Pancreas (tissue), 10 donors: ENCODE measurements around the gene DHRSX. TPM values are rescaled to one million over a fixed set of nuclear protein-coding genes. Genes with fewer than 3 reads are reported as not detected.

Source experiments
- ATAC-seq, 4 donors: fragments of 200-7000 bp; cut with Tn5 transposase; one replicate each; pipeline versions ENCODE4 v1.8.0 to v1.9.1; 2020; ENCODE audit warnings: mild to moderate bottlenecking in 4 of 4, moderate library complexity in 4 of 4
- DNase-seq, 6 donors: peaks; one replicate each; pipeline ENCODE4 v3.0.0-alpha.2; 2020
- FAIRE-seq: peaks from 2 replicates; lab custom pipeline; 2012; peaks lifted over from hg19 to GRCh38; lab: Jason Lieb, UNC
- H3K27ac ChIP-seq, 4 donors: fragments of 200-600 bp; sonication (generic); 1 replicate in 3 of 4; 2 replicates in 1 of 4; pipeline versions ENCODE4 v1.5.0 to v1.8.0; 2020
- H3K27me3 ChIP-seq, 4 donors: fragments of 200-600 bp; one replicate each; pipeline ENCODE4 v1.8.0; 2021
- H3K36me3 ChIP-seq, 3 donors: fragments of 200-600 bp; sonication (generic) in 1 of 3; one replicate each; pipeline versions ENCODE4 v1.5.0 to v1.8.0; 2020 to 2021
- H3K4me1 ChIP-seq, 3 donors: fragments of 200-600 bp; one replicate each; pipeline ENCODE4 v1.8.0; 2021
- H3K4me3 ChIP-seq, 4 donors: fragments of 200-600 bp; sonication (generic) in 2 of 4; one replicate each; pipeline versions ENCODE4 v1.5.0 to v1.8.0; 2020 to 2021
- H3K9me3 ChIP-seq, 4 donors: fragments of 200-600 bp; one replicate each; pipeline ENCODE4 v1.8.0; 2021
- WGBS, 2 donors: extraction: QIAGEN DNeasy Blood & Tissue Kit; methylation state at CpG; one replicate each; pipeline ENCODE4 v1.1.7; 2013; 5-methylcytosine and 5-hydroxymethylcytosine counted together
- intact Hi-C, 3 donors: fragments of 100-400 bp; cut with DNase I; formaldehyde crosslinking; loops; one replicate each; pipeline versions ENCODE4 v1.11.1 to v1.14.2; 2022
- polyA plus RNA-seq, 2 donors: library from polyadenylated mRNA; stranded (reverse); fragments of 200-250 nt; gene quantifications; one replicate each; pipeline ENCODE4 v1.2.3, GENCODE V29; 2013
- total RNA-seq, 6 donors: library from RNA; stranded (reverse); fragmentation: NEBNext Ultra II Directional in 4 of 6; extraction: Animal tissue kit (Norgen Biotek cat#: 25700) in 4 of 6; gene quantifications; one replicate each; pipeline versions ENCODE4 v1.2.1 to v1.2.4, GENCODE V29; 2021 to 2023
- TF ChIP-seq, protein P1 (sequence below), 4 donors: fragments of 200-600 bp; sonication (generic) in 3 of 4; IDR thresholded peaks; one replicate each; pipeline versions ENCODE4 v1.5.0 to v1.8.0; 2021; ENCODE audit warnings: antibody characterized with exemption in 4 of 4
- donor health status: healthy with polysubstance abuse.
- donor health status: DM: no; HTN: no; CAD: no; lungs with moderate emphysema.
- donor health status: DM: no; HTN: no; CAD: no.
- donor health status: control.
- donor health status: control.
- donor health status: Bipolar disorder and iron deficiency.
- donor health status: DM: yes; HTN: yes; CAD: no.
- donor health status: DM: no; HTN: no; CAD: no.
- donor health status: DM: no; HTN: no; CAD: no.
- donor health status: DM: yes; HTN: yes; CAD: no.

The DHRSX gene
- total and polyA plus RNA-seq, 8 donors, result 8.1 to 26.5 (median 17.2) TPM

DNA sequence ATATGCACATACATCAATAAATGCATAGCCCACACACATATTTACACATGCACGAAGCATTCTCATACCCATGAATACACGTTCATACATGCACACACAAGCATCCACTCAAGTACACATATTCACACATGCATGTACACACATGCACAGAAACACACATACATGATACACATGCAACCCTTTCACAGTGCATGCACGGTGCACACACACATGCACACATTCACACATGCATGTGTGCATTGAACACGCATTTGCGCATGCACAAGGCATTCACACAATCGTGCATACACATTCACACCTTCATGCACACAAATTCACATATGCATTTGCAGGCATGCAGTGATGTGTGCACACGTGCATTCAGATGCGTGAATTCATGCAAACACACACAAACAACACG is 324.5 kb downstream of the DHRSX start:
- TF ChIP-seq, protein P1, sequence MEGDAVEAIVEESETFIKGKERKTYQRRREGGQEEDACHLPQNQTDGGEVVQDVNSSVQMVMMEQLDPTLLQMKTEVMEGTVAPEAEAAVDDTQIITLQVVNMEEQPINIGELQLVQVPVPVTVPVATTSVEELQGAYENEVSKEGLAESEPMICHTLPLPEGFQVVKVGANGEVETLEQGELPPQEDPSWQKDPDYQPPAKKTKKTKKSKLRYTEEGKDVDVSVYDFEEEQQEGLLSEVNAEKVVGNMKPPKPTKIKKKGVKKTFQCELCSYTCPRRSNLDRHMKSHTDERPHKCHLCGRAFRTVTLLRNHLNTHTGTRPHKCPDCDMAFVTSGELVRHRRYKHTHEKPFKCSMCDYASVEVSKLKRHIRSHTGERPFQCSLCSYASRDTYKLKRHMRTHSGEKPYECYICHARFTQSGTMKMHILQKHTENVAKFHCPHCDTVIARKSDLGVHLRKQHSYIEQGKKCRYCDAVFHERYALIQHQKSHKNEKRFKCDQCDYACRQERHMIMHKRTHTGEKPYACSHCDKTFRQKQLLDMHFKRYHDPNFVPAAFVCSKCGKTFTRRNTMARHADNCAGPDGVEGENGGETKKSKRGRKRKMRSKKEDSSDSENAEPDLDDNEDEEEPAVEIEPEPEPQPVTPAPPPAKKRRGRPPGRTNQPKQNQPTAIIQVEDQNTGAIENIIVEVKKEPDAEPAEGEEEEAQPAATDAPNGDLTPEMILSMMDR (IDR thresholded peaks at IDR 0.05), result no peak
- ATAC-seq, result no peak
- no peaks in the 10 kb centered on the region for H3K27me3 ChIP-seq
- no peak for DNase-seq
- FAIRE-seq, result no peak
- whole genome bisulfite sequencing, 2 donors, result 88 to 93% methylated on average over 9 of the region's 9 CpGs
- H3K36me3 ChIP-seq, result no peaks in the 10 kb centered on the region
- H3K4me1 ChIP-seq, result no peaks in the 10 kb centered on the region
- H3K9me3 ChIP-seq, result no peaks in the 10 kb centered on the region
- H3K27ac ChIP-seq, result no peak overlapping the region
- intact Hi-C loops, result no loop called here
- no peak overlapping the region for H3K4me3 ChIP-seq

DNA sequence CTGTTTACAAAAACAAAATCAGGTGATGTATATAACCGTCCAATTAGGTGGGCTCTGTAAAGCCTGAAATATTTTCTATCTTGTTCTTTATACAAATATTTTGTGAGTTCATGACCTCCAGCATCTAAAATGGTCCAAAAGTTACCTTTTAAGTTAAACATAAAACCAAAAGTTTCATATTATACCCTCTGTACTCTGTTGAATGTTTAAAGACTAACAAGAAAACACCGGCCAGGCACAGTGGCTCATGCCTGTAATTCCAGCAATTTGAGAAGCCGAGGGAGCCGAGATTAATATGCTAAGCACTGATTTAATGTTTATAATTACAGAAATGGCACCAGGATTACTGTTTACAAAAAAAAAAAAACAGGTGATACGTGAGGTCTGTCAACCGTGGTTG is 328.4 kb downstream of the DHRSX start:
- ATAC-seq (no peak), DNase-seq (no peak), FAIRE-seq (no peak)
- Histone ChIP-seq H3K4me1 (no peaks in the 10 kb centered on the region), H3K36me3 (no peaks in the 10 kb centered on the region), H3K4me3 (no peak overlapping the region), H3K27me3 (no peaks in the 10 kb centered on the region), H3K27ac (no peak overlapping the region), H3K9me3 (no peaks in the 10 kb centered on the region)
- TF ChIP-seq, protein P1 (IDR thresholded peaks at IDR 0.05), result no peak
- 54 to 64% methylated on average over 6 of the region's 6 CpGs for WGBS, 2 donors
- intact Hi-C loops, result no loop called here

Other genes starting within 250 kb of the DHRSX start
- gene ZBED1, start within 50 bp of the DHRSX start, total RNA-seq, result 10 to 100 TPM; 21.9 to 39.5 (median 27.1) TPM
- 10 to 100 TPM; 11.9 to 16.2 TPM for gene ZBED1, start within 50 bp of the DHRSX start, polyA plus RNA-seq
- 100 to 1,000 TPM in 4 of 6 donors, 10 to 100 TPM in 2; 64.5 to 157 (median 126) TPM for gene CD99, start 190.3 kb upstream of the DHRSX start, total RNA-seq
- gene CD99, start 190.3 kb upstream of the DHRSX start, polyA plus RNA-seq, result 100 to 1,000 TPM; 207 to 432 TPM